Ishikawa (cell line): ENCODE results near the gene TRAK2.

Experiments used
- CEBPB ChIP-seq: IDR thresholded peaks from 2 replicates; pipeline ENCODE4 v1.6.1; 2012
- EGR1 ChIP-seq: IDR thresholded peaks from 2 replicates; pipeline ENCODE4 v1.6.1; 2012
- EP300 ChIP-seq: IDR thresholded peaks from 2 replicates; pipeline ENCODE4 v1.6.1; 2012; ENCODE audit warnings: borderline replicate concordance
- FOXM1 ChIP-seq: IDR thresholded peaks from 2 replicates; pipeline ENCODE4 v1.6.1; 2012; ENCODE audit warnings: low read depth, borderline replicate concordance
- RAD21 ChIP-seq: IDR thresholded peaks from 2 replicates; pipeline ENCODE4 v1.6.1; 2012; ENCODE audit warnings: low read depth
- TAF1 ChIP-seq: IDR thresholded peaks from 2 replicates; pipeline ENCODE4 v1.6.1; 2012; ENCODE audit warnings: low read depth, mild to moderate bottlenecking
- TCF12 ChIP-seq: IDR thresholded peaks from 2 replicates; pipeline ENCODE4 v1.6.1; 2012; ENCODE audit warnings: low read depth
- TEAD4 ChIP-seq: IDR thresholded peaks from 2 replicates; pipeline ENCODE4 v1.6.1; 2012
- YY1 ChIP-seq: IDR thresholded peaks from 2 replicates; pipeline ENCODE4 v1.6.1; 2012; ENCODE audit warnings: low read depth
- ZBTB7A ChIP-seq: IDR thresholded peaks from 2 replicates; pipeline ENCODE4 v1.6.1; 2012; ENCODE audit warnings: low read depth
- TF ChIP-seq, protein P1 (sequence below): IDR thresholded peaks from 2 replicates; pipeline ENCODE4 v1.6.1; 2012
- TF ChIP-seq, protein P2 (sequence below): IDR thresholded peaks from 2 replicates; pipeline ENCODE4 v1.6.1; 2012; ENCODE audit warnings: low read depth, mild to moderate bottlenecking
- TF ChIP-seq, protein P3 (sequence below): IDR thresholded peaks from 2 replicates; pipeline ENCODE4 v1.6.1; 2012

Gene TRAK2

DNA sequence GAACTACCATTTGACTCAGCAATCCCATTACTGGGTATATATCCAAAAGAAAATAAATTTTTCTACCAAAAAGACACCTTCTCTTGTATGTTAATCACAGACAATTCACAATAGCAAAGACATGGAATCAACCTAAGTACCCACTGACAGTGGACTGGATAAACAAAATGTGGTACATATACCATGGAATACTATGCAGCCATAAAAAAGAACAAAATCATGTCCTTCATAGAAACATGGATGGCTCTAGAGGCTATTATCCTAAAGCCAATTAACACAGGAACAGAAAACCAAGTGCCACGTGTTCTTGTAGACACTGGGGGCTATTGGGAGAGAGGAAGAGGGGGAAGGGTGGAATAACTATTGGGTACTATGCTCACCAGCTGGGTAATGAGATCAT is 121.8 kb downstream of the TRAK2 start:
- TF ChIP-seq, protein P1, sequence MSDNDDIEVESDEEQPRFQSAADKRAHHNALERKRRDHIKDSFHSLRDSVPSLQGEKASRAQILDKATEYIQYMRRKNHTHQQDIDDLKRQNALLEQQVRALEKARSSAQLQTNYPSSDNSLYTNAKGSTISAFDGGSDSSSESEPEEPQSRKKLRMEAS, result no peak
- TF ChIP-seq YY1 (no peak), ZBTB7A (no peak), EGR1 (no peak), CEBPB (no peak), RAD21 (no peak), FOXM1 (no peak), EP300 (no peak), TEAD4 (no peak), TCF12 (no peak), TAF1 (no peak)
- TF ChIP-seq, protein P2, sequence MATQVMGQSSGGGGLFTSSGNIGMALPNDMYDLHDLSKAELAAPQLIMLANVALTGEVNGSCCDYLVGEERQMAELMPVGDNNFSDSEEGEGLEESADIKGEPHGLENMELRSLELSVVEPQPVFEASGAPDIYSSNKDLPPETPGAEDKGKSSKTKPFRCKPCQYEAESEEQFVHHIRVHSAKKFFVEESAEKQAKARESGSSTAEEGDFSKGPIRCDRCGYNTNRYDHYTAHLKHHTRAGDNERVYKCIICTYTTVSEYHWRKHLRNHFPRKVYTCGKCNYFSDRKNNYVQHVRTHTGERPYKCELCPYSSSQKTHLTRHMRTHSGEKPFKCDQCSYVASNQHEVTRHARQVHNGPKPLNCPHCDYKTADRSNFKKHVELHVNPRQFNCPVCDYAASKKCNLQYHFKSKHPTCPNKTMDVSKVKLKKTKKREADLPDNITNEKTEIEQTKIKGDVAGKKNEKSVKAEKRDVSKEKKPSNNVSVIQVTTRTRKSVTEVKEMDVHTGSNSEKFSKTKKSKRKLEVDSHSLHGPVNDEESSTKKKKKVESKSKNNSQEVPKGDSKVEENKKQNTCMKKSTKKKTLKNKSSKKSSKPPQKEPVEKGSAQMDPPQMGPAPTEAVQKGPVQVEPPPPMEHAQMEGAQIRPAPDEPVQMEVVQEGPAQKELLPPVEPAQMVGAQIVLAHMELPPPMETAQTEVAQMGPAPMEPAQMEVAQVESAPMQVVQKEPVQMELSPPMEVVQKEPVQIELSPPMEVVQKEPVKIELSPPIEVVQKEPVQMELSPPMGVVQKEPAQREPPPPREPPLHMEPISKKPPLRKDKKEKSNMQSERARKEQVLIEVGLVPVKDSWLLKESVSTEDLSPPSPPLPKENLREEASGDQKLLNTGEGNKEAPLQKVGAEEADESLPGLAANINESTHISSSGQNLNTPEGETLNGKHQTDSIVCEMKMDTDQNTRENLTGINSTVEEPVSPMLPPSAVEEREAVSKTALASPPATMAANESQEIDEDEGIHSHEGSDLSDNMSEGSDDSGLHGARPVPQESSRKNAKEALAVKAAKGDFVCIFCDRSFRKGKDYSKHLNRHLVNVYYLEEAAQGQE, result no peak

DNA sequence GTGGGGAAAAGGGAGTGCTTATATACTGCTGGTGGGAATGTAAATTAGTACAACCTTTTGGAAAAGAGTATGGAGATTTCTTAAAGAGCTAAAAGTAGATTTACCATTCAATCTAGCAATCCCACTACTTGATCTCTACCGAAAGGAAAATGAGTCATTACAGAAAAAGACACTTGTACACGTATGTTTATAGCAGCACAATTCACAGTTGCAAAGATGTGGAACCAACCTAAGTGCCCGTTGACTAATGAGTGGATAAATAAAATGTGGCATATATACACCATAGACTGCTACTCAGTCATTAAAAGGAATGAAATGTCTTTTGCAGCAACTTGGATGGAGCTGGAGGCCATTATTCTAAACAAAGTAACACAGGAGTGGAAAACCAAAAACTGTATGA is 123.6 kb downstream of the TRAK2 start:
- TF ChIP-seq YY1, result no peak
- no peak for TF ChIP-seq TAF1
- TF ChIP-seq, protein P1, result no peak
- TF ChIP-seq TCF12, result no peak
- TF ChIP-seq, protein P3, sequence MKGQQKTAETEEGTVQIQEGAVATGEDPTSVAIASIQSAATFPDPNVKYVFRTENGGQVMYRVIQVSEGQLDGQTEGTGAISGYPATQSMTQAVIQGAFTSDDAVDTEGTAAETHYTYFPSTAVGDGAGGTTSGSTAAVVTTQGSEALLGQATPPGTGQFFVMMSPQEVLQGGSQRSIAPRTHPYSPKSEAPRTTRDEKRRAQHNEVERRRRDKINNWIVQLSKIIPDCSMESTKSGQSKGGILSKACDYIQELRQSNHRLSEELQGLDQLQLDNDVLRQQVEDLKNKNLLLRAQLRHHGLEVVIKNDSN, result no peak
- no peak for TF ChIP-seq TEAD4
